GM18507 (cell line): ENCODE results near the gene WWOX.

ENCODE experiments used
- DNase-seq: peaks from one replicate; pipeline ENCODE4 v3.0.0; 2011; ENCODE audit warnings: low read depth; ENCODE audit not compliant: insufficient read length; ENCODE audit errors: extremely low spot score
- FAIRE-seq: peaks from 2 replicates; lab custom pipeline; 2011; peaks lifted over from hg19 to GRCh38; lab: Jason Lieb, UNC

The WWOX gene

DNA sequence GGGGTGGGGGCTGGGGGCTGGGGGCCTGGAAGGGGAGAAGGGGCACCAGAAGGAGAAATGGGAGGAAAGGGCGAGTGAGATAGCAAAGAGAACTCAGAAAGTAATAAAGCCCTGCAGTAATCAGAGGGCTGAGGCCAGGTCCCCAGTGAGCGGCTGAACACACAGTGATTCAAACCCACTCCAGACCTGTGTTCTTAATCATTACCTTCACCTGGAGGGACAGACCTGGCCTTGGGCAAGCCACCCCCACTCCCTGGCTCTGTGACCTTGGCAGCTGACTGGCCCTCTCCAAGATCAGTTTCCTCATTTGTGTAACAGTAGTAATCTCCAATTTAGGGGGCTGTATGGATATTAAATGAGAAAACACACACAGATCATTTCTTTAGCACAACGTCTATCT is 150.4 kb downstream of the WWOX start:
- FAIRE-seq: no peak
- DNase-seq: no peak

DNA sequence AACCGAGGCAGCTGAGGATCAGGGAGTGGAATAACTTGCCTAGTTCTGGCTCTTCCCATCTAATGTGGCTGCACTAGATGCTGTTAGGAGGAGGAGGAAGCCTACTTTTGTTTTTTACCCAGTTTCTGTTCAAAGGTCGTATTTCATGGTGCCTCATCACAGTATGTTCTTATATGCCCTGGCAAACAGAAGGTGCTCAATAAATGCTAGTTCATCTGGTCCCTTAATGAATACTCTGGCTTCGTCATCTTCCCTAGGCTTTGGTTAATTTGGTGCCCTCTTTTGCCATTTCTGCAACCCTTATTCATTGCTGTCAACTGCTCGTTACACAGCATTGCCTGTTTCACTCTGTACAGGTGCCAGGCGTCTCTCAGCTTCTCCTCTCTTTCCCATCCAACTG is 151.7 kb downstream of the WWOX start:
- DNase-seq (no peak), FAIRE-seq (no peak)

DNA sequence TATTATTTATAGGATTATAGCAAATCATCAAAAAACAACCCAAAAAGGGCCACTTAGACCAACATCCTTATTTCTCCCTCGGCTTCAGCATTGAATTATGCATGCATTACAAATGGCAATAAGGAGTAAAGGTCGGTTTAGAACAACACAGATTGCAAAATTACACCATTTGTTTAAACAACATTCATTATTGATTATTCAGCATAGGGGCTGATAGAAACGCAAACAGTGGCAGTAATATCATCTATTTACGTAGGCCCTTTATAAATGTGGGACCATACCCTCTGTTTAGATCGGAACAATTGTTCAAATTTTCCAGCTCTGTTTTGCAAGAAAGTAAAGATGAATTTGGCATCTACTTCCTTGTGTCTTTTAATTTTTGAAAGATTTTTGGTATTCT is 153.3 kb downstream of the WWOX start:
- no peak for FAIRE-seq
- no peak for DNase-seq

DNA sequence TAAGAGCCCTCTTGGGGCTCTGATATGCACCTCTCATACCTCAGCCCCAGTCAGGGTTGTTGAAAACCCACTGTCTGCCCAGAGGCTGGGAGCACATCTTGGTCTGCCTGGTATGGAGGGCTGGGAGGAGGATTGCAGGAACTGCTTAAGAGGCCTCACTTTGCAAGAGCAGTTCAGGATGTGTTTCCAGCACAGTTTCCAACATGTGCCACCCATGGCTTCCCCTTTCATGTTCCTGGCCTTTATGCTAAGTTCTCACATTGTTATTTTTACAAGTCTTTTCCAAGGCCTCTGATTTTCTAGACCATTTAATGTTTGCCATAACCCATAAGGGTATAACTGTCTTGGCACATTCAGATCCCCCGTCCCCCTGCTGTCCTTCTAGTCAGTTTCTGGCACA is 155.4 kb downstream of the WWOX start:
- DNase-seq (no peak), FAIRE-seq (no peak)

DNA sequence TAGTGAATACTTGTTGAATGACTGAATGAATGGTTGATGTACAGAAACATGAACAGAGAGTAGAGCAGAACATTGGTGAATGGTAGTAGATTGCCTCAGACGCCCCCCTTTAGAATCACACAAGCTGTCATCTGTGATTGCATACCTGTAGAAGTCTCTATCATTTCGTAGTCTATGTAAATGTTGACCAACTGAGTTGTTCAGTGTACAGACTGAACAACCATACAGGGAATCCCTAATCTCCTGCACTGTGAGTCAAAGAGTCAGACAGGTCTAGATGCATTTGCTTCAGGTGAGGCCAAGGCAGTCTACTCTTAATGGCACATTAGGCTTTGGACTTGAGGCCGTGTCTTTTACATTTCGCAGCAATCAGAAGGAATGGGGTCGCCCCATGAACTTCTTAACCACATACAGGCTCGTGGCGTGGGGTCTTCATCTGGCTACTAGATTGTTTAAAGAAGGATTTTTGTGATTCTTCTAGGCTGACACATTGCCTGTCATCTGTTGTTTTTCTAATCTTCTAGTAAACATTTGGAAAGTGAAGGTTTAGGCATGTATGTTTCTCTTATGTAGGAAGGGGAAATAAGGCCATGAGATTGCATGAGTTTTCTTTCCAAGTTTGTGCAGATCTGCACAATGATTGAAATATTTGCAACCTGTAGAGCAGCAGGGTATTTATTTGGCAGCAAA is 157.4 kb downstream of the WWOX start:
- no peak for DNase-seq
- FAIRE-seq: no peak

DNA sequence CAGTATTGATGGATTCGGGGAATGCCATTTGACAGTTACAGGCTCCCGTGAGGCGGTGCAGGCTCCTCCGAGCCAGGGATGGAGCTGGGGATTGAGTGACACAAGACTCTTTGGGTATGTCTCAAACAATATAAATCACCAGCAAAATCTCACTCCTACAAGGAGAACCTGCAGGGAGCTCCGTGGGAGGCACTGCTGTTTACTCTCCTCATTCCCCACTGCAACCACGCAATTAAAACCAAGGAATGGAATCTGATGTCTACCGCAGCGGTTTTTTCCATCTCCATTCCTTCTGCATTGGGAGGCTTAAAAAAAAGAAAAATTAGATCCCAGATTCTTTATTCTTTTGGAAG is 157.9 kb downstream of the WWOX start:
- no peak for DNase-seq
- FAIRE-seq: no peak

DNA sequence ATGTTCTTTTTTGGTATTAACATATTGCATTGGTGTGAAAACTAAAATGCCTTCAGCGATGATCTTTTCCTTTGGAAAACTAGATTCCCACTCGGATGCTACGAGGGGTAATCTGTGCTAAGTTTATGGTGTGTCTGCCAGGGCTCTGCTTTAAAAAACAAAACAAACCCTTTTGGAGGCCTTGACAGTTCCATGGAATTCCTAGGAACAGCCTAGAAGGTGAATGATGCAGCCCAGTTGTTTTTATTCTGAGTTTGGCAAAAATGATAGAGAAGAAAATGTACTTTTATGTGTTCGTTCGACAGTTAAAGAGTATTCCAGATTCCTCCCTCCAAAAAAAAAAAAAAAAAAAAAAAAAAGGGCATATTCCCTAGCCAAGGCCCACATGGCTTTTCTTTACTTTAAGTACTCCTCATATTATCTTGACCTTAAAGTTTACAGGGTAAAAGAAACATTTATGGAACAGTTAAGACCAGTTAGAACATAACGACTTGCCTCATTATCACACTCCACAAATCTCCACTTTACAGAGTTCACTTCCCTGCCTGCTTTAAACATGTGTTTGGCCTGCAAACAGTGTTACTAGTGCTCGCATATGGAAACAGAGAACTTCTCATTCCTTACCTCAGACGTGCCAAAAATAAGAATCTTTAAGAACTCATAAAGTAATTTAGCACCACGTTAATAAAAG is 159.1 kb downstream of the WWOX start:
- DNase-seq: no peak
- no peak for FAIRE-seq

DNA sequence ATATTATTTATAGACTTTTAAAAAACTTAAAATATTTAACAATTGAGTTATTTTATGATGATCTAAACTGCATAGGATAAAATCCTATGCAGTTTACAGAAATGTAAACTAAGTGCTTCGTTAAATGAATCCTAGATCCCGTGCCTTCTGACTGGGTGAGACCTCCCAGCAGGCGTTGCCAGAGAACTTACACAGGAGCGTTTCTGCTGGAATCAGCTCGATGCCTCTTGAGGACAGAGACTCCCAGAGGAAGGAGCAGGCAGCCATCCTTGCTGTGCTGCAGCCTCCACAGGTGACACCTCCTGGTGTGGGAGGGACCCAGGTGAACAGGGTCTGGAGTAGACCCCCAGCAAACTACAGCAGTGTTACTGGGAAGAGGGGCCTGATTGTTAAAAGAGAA is 160.4 kb downstream of the WWOX start:
- FAIRE-seq (no peak), DNase-seq (no peak)

DNA sequence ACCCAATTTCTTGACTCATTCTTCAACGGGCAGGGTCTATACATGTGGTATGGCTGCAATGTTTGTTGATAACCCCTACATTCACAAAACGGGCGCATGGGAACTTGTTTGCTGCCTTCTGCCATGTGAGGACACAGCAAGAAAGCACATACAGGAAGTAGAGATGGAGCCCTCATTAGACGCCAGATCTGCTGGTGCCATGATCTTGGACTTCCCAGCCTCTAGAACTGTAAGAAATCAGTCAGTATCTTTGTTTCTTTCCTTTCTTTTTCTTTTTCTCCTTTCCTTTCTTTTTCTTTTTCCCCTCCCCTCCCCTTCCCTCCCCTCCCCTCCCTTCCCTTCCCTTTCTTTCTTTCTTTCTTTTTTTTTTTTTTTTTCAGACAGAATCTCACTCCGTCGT is 165.2 kb downstream of the WWOX start:
- FAIRE-seq (no peak), DNase-seq (no peak)

DNA sequence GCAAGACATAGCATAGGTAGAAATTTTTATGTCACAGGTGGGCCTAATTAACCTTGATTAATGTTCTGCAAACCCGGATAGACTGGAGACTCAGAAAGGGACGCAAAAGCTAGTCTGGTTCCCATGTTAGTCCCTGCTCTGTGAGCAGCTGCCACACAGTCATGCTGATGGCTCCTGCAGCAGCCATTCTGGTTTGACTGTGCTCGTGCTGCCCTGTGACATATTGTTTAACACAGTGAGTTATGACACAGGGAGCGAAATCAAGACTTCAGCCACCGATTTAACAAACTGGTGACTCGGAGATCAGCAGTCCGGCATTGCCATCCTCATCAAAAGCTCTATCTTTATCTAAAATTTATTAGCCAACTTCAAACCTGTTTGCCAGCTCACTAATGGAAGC is 169.8 kb downstream of the WWOX start:
- no peak for FAIRE-seq
- DNase-seq: no peak

DNA sequence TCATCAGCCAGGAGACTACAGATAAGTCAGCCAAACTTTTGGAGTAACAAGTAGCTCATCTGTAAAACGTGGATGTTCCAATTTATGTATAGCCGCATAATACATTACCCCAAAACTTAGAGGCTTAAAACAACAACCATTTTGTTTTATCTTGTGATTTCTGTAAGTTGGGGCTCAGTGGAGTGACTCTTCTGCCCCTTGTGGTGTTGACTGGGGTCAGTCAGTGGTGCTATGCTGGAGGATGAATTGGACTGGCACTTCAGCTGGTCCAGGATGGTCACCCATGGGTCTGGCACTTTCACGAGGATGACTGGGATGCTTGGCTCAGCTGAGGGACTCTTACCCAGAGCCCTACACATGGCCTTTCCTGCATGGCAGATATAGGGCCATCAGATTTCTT is 172.5 kb downstream of the WWOX start:
- DNase-seq (no peak), FAIRE-seq (no peak)

DNA sequence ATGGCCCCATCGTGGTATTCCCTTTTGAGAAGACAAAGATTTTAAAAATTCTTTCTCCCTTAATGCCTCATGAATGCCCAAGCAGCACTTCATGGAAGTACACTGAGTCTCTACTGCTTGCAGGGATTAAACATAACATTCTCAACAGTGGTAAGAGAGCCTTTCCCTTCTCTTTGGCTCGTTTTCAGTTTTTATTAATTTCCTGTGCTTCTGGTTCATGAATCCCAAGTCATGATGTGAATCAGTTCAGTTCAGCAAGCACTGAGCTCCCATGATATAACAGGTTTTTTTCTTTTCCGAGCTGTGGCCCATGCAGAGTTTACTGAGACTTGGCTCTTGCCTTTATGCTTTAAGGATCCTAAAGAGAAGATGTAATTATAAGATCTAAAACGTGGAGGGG is 175.3 kb downstream of the WWOX start:
- DNase-seq (no peak), FAIRE-seq (no peak)

DNA sequence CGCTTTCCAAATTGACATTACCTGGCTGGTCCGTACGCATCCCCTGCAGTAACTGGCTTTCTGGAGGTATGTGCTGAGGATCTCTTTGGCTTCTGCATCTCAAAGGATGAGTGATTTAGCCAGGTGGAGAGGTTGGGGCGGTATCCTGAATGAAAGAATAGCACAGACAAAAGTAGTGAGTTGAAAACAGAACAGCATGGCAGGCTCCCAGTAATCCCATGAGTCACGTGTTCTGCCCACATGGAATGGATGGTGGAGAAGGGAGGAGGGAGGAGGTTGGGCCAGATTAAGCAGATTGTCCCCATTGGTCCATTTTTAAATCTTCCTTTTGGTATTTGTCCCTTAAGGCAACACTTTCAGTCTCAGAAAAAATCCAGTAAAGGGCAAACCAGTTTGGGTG is 176.0 kb downstream of the WWOX start:
- no peak for FAIRE-seq
- no peak for DNase-seq

DNA sequence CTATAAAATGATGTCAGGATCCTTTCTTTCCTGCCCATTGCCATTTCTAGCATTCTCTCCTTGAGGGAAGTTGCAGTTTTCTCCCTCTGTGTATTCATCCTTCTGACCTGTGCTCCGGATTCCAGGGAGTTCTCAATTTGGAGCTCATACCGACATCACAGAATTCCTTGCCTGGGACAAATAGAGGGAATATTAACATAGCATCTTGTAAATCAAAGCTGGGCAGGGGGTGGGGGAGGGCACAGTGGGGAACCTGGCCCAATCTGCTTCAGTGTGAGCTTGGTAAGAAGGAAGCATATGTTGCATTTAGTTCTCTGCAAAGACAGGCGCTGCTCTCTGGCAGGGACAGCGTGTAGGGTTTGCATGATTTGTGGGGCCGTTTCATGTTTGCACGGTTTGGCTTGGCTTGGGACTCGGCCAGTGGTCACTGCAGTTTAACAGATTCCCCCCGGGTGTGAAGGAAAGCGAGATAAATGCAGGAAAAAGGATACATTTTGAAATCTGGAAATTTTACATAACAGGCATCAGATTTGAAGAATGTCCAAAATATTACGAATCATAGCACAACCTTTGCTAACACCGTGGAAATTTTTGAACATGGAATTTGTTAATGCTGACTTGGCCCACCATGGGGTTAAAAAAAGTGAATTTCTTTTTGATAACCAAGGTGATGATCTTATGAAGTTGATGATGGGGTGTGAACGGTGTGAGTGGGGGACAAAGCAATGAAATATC is 178.0 kb downstream of the WWOX start:
- no peak for FAIRE-seq

DNA sequence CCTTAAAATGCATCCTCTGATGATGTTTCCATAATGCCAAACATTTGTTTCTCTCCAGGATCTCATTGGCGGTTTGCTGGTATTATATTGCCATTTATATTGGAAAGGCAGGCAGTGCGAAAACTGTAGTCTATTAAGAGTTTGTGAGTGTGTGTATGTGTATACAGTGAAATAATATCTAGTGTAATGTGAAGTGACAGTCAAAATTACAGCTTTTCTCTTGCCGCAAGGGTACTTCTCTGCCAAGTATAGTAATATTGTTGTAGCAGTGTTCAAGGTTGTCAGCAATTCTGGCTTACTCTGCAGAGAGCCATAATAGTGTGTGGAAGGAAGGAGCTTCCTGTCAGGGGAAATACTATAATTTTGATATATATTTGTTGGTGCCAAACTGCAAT is 178.6 kb downstream of the WWOX start:
- no peak for FAIRE-seq
- DNase-seq: no peak

More for the DNA sequence above, 178.0 kb downstream of the WWOX start:
- DNase-seq: no peak

DNA sequence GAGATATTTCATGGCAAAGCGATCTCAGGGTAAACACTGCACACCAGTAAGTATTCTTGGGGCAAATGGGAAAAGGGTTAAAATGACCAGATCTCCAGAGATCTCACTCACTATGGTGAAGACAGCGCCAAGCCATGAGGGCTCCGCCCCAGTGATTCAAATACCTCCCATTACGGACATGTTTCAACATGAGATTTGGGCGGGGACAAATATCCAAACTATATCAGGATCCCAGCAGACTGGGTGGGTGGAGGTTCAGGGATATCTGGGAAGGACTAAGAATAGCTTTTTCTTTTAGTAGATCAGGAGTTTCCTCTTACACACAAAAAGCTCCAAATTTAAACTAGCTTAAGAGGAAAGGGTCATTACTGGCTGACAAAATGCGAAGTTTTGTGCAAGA is 181.7 kb downstream of the WWOX start:
- no peak for DNase-seq
- no peak for FAIRE-seq

DNA sequence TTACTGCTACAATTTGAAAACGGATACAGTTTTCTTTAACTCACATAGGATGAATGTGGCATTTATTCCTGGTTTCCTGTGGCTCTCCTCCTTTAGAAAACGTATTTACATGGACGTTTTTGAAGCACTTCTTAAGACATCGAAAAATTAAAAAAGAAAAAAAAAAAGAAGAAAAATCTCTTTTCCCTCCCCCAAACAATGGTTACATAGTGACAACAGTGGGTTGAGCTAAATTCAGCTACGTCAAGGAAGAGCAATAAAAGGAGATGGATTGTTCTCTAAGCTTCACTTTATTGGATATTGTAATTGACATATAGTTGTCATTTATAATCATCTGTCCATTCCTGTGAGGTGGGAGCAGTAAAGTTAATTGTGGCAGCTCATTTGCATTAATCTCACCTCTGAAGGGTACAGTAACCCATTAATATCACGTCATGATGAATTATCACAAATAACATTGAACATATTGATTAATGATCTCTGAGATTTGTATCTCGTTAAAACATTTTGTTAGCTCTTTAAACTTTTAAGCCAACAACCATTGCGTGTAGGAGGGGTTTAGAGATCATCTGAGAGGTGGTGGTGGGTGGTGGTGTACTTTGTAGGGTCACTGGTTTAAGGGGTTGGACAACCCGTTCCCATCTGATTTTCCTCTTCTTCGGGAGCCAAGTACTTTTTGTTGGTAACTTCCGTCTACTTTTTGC is 184.2 kb downstream of the WWOX start:
- FAIRE-seq (no peak), DNase-seq (no peak)

DNA sequence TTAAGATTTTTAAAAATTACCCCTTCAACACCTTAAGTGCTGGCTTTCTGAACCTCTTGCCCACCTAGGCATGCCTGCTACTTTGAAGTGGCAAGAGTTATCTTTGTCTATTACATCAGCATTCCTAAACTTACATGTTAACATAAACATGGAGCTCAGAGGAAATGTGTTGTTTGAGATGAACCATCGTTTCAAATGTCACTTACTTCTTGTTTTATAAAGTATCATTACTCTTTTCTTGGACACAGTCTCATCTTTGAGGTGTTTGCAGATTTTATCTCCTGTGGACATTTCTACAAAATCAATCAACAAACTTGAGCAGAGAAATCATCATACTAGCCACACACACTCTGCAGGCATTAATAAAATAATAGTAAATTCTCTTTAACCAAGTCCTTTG is 184.9 kb downstream of the WWOX start:
- DNase-seq (no peak), FAIRE-seq (no peak)

DNA sequence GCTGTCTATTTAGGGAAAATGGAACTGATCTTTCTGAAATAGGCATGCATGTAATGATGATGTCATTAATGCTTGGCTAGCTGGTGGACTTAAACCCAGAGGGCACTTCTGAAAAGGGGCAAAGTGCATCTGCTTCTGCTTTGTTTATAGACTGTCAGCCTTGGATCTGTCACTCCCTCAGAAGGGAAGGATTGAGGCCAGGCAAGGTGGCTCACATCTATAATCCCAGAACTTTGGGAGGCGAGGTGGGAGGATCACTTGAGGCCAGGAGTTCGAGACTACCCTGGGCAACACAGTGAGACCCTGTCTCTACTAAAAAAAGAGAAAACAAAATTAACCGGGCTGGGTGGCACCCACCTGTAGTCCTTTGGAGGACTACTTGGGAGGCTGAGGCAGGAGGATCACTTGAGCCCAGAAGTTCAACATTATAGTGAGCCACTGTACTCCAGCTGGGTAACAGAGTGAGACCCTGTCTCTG is 185.5 kb downstream of the WWOX start:
- FAIRE-seq (no peak), DNase-seq (no peak)

DNA sequence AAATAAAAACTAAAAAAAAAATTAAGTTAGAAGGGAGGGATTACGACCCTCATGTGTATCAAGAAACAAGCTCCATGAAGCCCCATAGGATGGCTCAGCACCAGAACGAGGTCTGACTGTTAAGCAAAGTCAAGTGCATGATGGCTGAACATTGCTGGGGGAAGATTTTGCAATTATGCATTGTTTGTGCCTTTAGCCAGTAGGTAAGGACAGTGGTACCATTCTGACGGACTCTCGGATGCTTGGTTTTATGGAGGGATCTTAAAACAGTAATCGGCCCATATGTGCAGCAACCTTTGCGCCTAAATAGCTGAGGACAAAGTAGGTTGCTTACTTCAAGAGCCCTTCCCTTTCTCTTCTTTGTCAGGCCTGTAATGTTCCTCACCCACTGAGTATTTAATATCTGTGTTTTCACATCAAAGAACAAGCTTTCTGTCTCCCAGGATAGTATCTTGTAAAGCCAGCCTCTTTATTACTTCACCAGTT is 186.0 kb downstream of the WWOX start:
- no peak for DNase-seq
- FAIRE-seq: no peak
